ENCODE measurements around the gene RPL18A. TPM values are rescaled to one million over a fixed set of nuclear protein-coding genes. Genes with fewer than 3 reads are reported as not detected.

RPL18A gene
- total and polyA plus RNA-seq, 2 of the 13 experiments (the other 11 are each of a cell fraction or from before 2014, with no cell fraction given), result 1,471 to 2,004 TPM

DNA sequence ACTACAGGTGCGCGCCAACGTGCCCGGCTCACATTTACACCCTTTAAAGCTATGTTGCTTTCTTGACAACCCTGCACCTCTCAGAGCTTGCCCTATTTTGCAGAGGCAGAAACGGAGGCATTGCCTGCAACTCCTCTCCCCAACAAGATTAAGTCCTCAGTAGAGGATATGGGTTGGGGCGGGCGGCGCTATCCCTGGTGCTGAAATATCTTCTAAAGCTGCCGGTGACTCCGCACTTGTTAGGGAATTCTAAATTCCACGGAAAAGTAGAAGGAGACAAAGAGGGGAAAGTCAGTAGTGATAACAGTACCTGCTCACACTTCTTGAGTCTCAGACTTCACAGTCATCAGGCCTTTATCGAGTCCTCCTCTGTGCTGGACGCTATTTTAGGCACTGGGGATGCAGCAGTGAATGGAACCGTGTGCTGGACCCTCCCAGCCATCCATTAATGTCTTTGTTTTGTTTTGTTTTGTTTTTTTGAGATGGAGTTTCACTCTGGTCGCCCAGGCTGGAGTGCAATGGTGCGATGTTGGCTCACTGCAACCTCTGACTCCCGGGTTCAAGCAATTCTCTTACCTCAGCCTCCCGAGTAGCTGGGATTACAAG lies 30.0 kb downstream of the RPL18A start (continued):
- TF ChIP-seq, protein P1, sequence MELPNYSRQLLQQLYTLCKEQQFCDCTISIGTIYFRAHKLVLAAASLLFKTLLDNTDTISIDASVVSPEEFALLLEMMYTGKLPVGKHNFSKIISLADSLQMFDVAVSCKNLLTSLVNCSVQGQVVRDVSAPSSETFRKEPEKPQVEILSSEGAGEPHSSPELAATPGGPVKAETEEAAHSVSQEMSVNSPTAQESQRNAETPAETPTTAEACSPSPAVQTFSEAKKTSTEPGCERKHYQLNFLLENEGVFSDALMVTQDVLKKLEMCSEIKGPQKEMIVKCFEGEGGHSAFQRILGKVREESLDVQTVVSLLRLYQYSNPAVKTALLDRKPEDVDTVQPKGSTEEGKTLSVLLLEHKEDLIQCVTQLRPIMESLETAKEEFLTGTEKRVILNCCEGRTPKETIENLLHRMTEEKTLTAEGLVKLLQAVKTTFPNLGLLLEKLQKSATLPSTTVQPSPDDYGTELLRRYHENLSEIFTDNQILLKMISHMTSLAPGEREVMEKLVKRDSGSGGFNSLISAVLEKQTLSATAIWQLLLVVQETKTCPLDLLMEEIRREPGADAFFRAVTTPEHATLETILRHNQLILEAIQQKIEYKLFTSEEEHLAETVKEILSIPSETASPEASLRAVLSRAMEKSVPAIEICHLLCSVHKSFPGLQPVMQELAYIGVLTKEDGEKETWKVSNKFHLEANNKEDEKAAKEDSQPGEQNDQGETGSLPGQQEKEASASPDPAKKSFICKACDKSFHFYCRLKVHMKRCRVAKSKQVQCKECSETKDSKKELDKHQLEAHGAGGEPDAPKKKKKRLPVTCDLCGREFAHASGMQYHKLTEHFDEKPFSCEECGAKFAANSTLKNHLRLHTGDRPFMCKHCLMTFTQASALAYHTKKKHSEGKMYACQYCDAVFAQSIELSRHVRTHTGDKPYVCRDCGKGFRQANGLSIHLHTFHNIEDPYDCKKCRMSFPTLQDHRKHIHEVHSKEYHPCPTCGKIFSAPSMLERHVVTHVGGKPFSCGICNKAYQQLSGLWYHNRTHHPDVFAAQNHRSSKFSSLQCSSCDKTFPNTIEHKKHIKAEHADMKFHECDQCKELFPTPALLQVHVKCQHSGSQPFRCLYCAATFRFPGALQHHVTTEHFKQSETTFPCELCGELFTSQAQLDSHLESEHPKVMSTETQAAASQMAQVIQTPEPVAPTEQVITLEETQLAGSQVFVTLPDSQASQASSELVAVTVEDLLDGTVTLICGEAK (IDR thresholded peaks at IDR 0.05), result no peak
- TF ChIP-seq, protein P1 (CRISPR knock-in tag; IDR thresholded peaks at IDR 0.05), result 0 out of 2 replicates have a peak, but pooled peaks have one; percentile 17
- TF ChIP-seq KDM5B (CRISPR knock-in tag; IDR thresholded peaks at IDR 0.05; ENCODE audit: borderline replicate concordance) (0 out of 2 replicates have a peak, but pooled peaks have one; percentile 32), ONECUT2 (CRISPR knock-in tag; IDR thresholded peaks at IDR 0.05) (no peak), ZNF235 (CRISPR knock-in tag; IDR thresholded peaks at IDR 0.05; ENCODE audit: borderline replicate concordance) (no peak), FOXO1 (CRISPR knock-in tag; IDR thresholded peaks at IDR 0.05) (no peak), AGO2 (optimal IDR thresholded peaks at IDR 0.05; ENCODE audit: low read depth, low read length) (no peak), ZBTB3 (CRISPR knock-in tag; IDR thresholded peaks at IDR 0.05; ENCODE audit: borderline replicate concordance, low read depth) (no peak), RARG (CRISPR knock-in tag; IDR thresholded peaks at IDR 0.05; ENCODE audit: low read depth) (no peak), ZNF775 (CRISPR knock-in tag; IDR thresholded peaks at IDR 0.05; ENCODE audit: borderline replicate concordance) (no peak), THYN1 (CRISPR knock-in tag; IDR thresholded peaks at IDR 0.05; ENCODE audit: borderline replicate concordance, low read depth) (no peak), SIX4 (CRISPR knock-in tag; IDR thresholded peaks at IDR 0.05) (0 out of 2 replicates have a peak, but pooled peaks have one; percentile 48), ZBTB38 (CRISPR knock-in tag; IDR thresholded peaks at IDR 0.05) (no peak)
- TF ChIP-seq, protein P2, sequence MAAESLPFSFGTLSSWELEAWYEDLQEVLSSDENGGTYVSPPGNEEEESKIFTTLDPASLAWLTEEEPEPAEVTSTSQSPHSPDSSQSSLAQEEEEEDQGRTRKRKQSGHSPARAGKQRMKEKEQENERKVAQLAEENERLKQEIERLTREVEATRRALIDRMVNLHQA (CRISPR knock-in tag; IDR thresholded peaks at IDR 0.05), result no peak
- TF ChIP-seq, protein P3, sequence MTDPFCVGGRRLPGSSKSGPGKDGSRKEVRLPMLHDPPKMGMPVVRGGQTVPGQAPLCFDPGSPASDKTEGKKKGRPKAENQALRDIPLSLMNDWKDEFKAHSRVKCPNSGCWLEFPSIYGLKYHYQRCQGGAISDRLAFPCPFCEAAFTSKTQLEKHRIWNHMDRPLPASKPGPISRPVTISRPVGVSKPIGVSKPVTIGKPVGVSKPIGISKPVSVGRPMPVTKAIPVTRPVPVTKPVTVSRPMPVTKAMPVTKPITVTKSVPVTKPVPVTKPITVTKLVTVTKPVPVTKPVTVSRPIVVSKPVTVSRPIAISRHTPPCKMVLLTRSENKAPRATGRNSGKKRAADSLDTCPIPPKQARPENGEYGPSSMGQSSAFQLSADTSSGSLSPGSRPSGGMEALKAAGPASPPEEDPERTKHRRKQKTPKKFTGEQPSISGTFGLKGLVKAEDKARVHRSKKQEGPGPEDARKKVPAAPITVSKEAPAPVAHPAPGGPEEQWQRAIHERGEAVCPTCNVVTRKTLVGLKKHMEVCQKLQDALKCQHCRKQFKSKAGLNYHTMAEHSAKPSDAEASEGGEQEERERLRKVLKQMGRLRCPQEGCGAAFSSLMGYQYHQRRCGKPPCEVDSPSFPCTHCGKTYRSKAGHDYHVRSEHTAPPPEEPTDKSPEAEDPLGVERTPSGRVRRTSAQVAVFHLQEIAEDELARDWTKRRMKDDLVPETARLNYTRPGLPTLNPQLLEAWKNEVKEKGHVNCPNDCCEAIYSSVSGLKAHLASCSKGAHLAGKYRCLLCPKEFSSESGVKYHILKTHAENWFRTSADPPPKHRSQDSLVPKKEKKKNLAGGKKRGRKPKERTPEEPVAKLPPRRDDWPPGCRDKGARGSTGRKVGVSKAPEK (CRISPR knock-in tag; IDR thresholded peaks at IDR 0.05; ENCODE audit: borderline replicate concordance), result no peak
- TF ChIP-seq, protein P4, sequence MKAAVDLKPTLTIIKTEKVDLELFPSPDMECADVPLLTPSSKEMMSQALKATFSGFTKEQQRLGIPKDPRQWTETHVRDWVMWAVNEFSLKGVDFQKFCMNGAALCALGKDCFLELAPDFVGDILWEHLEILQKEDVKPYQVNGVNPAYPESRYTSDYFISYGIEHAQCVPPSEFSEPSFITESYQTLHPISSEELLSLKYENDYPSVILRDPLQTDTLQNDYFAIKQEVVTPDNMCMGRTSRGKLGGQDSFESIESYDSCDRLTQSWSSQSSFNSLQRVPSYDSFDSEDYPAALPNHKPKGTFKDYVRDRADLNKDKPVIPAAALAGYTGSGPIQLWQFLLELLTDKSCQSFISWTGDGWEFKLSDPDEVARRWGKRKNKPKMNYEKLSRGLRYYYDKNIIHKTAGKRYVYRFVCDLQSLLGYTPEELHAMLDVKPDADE (CRISPR knock-in tag; IDR thresholded peaks at IDR 0.05), result no peak

Measured in HepG2 (cell line).